Activated T-helper 1 cell treated with anti-CD3 and anti-CD28 coated beads, Interleukin-12 subunit alpha, Interleukin-12 subunit beta, Interleukin-2, Interleukin-4 antibody, amounts not matched to agents 30 ng/mL and 10 ng/mL and 1 ng/mL, durations not matched to agents 14 hours and 24 hours and 36 hours (primary cell): ENCODE results near the gene OR10H1. TPM values are rescaled to one million over a fixed set of nuclear protein-coding genes. Genes with fewer than 3 reads are reported as not detected.
A peak's percentile ranks its signal among the peaks of the same experiment; 100 is the strongest.
"Not testable (repeated sequence)": the region's sequence is repeated elsewhere in the genome, so short reads cannot be mapped to it uniquely, and the experiment has no call there.

Source experiments
- DNase-seq: peaks from one replicate; pipeline ENCODE4 v3.0.0; 2021; ENCODE audit warnings: low spot score
- H3K27ac Mint-ChIP-seq: one replicate; pipeline ENCODE4 v1.8.0; 2021; ENCODE audit warnings: mild to moderate bottlenecking, mixed read lengths
- H3K27me3 Mint-ChIP-seq: one replicate; pipeline ENCODE4 v1.8.0; 2022; ENCODE audit warnings: mild to moderate bottlenecking, moderate library complexity, mixed read lengths; ENCODE audit not compliant: insufficient read depth
- H3K36me3 Mint-ChIP-seq: one replicate; pipeline ENCODE4 v1.8.0; 2021; ENCODE audit warnings: low read depth, mixed read lengths
- H3K4me1 Mint-ChIP-seq: one replicate; pipeline ENCODE4 v1.8.0; 2021; ENCODE audit warnings: low read depth, mixed read lengths
- H3K4me3 Mint-ChIP-seq: one replicate; pipeline ENCODE4 v1.8.0; 2021; ENCODE audit warnings: mild to moderate bottlenecking, moderate library complexity, mixed read lengths
- H3K9me3 Mint-ChIP-seq: one replicate; pipeline ENCODE4 v1.8.0; 2021; ENCODE audit warnings: mixed read lengths
- intact Hi-C: fragments of 100-400 bp; cut with micrococcal nuclease; formaldehyde crosslinking; loops from one replicate; pipeline ENCODE4 v1.15.1; 2024
- total RNA-seq: library from RNA; stranded (reverse); gene quantifications from 2 replicates; pipeline ENCODE4 v1.2.3, GENCODE V29; 2022

OR10H1 gene
- total RNA-seq, 1 donor from 2014 or later = not detected

GRCh38 chr19:15838351-15838750, 22.9 kb upstream of the OR10H1 start:
- Mint-ChIP-seq H3K4me3 (peak overlapping the region; percentile 28), H3K27me3 (no peaks in the 10 kb centered on the region), H3K9me3 (no peaks in the 10 kb centered on the region), H3K36me3 (peaks cover 4% of the 10 kb centered on the region), H3K27ac (no peak overlapping the region), H3K4me1 (peaks cover 19% of the 10 kb centered on the region)
- DNase-seq = no peak
- intact Hi-C loops = loop anchor here (10.0 kb wide), 2 partner anchors 374 to 714 kb away; partner anchors contain the start of gene RASAL3

- no peaks in the 10 kb centered on the region for H3K27me3 Mint-ChIP-seq
- intact Hi-C loops = loop anchor here (1.0 to 10.0 kb wide), 4 partner anchors 360 to 712 kb away; partner anchors contain the start of genes AP1M1 and RASAL3
- DNase-seq = no peak
- peak overlapping the region; percentile 92 for H3K4me3 Mint-ChIP-seq
- peaks cover 4% of the 10 kb centered on the region for H3K36me3 Mint-ChIP-seq
- peaks cover 16% of the 10 kb centered on the region for H3K4me1 Mint-ChIP-seq
- peak overlapping the region; percentile 94 for H3K27ac Mint-ChIP-seq
- no peaks in the 10 kb centered on the region for H3K9me3 Mint-ChIP-seq
Measured at GRCh38 chr19:15837221-15837731, 21.8 kb upstream of the OR10H1 start.

GRCh38 chr19:15836330-15837220, 21.1 kb upstream of the OR10H1 start:
- intact Hi-C loops = loop anchor here (1.0 to 10.0 kb wide), 5 partner anchors 280 to 712 kb away; partner anchors contain the start of genes AP1M1 and RASAL3
- no peaks in the 10 kb centered on the region for H3K9me3 Mint-ChIP-seq

GRCh38 chr19:15835565-15836329, 20.3 kb upstream of the OR10H1 start:
- not testable (repeated sequence) for H3K9me3 Mint-ChIP-seq, H3K36me3 Mint-ChIP-seq, H3K27me3 Mint-ChIP-seq
- Mint-ChIP-seq H3K4me1 (peaks cover 16% of the 10 kb centered on the region), H3K27ac (peak overlapping the region; percentile 99), H3K4me3 (peak overlapping the region; percentile 92)
- DNase-seq = peak; percentile 56
- intact Hi-C loops = loop anchor here (1.0 to 10.0 kb wide), 4 partner anchors 279 to 711 kb away; partner anchors contain the start of genes AP1M1 and RASAL3

More at GRCh38 chr19:15836330-15837220, 21.1 kb upstream of the OR10H1 start:
- Mint-ChIP-seq H3K4me3 (peak overlapping the region; percentile 92), H3K27ac (peak overlapping the region; percentile 99), H3K27me3 (no peaks in the 10 kb centered on the region), H3K36me3 (peaks cover 4% of the 10 kb centered on the region), H3K4me1 (peaks cover 16% of the 10 kb centered on the region)
- DNase-seq = peak; percentile 94

GRCh38 chr19:15834232-15834631, 18.8 kb upstream of the OR10H1 start:
- H3K9me3 Mint-ChIP-seq, H3K27me3 Mint-ChIP-seq, H3K4me3 Mint-ChIP-seq, DNase-seq, H3K36me3 Mint-ChIP-seq, H3K27ac Mint-ChIP-seq: not testable (repeated sequence)
- H3K4me1 Mint-ChIP-seq = peaks cover 16% of the 10 kb centered on the region
- intact Hi-C loops = loop anchor here (10.0 kb wide), 2 partner anchors 369 to 709 kb away; partner anchors contain the start of gene RASAL3

- Mint-ChIP-seq H3K4me1 (peaks cover 8% of the 10 kb centered on the region), H3K27ac (no peak overlapping the region), H3K36me3 (peaks cover 4% of the 10 kb centered on the region), H3K4me3 (no peak overlapping the region), H3K27me3 (peaks cover 10% of the 10 kb centered on the region), H3K9me3 (no peaks in the 10 kb centered on the region)
- intact Hi-C loops = loop anchor here (10.0 kb wide), 2 partner anchors 367 to 707 kb away; partner anchors contain the start of gene RASAL3
- DNase-seq = no peak
Measured at GRCh38 chr19:15831626-15832025, 16.2 kb upstream of the OR10H1 start.

GRCh38 chr19:15829786-15830185, 14.3 kb upstream of the OR10H1 start:
- Mint-ChIP-seq H3K9me3 (no peaks in the 10 kb centered on the region), H3K27ac (no peak overlapping the region), H3K4me3 (no peak overlapping the region), H3K27me3 (peaks cover 10% of the 10 kb centered on the region), H3K4me1 (no peaks in the 10 kb centered on the region), H3K36me3 (no peaks in the 10 kb centered on the region)
- no peak for DNase-seq
- intact Hi-C loops = loop anchor here (10.0 kb wide), 2 partner anchors 365 to 705 kb away; partner anchors contain the start of gene RASAL3

GRCh38 chr19:15829306-15829698, 13.8 kb upstream of the OR10H1 start:
- intact Hi-C loops = no loop called here
- Mint-ChIP-seq H3K27ac (no peak overlapping the region), H3K4me1 (no peaks in the 10 kb centered on the region), H3K36me3 (no peaks in the 10 kb centered on the region), H3K9me3 (no peaks in the 10 kb centered on the region), H3K27me3 (peaks cover 12% of the 10 kb centered on the region), H3K4me3 (no peak overlapping the region)
- DNase-seq = no peak

GRCh38 chr19:15828611-15829305, 13.3 kb upstream of the OR10H1 start:
- H3K4me1 Mint-ChIP-seq, H3K9me3 Mint-ChIP-seq, H3K36me3 Mint-ChIP-seq, H3K4me3 Mint-ChIP-seq, H3K27ac Mint-ChIP-seq, DNase-seq, intact Hi-C loops: not testable (repeated sequence)
- H3K27me3 Mint-ChIP-seq = peaks cover 12% of the 10 kb centered on the region

GRCh38 chr19:15828121-15828610, 12.7 kb upstream of the OR10H1 start:
- intact Hi-C loops = no loop called here
- H3K36me3 Mint-ChIP-seq = no peaks in the 10 kb centered on the region
- no peaks in the 10 kb centered on the region for H3K9me3 Mint-ChIP-seq
- no peaks in the 10 kb centered on the region for H3K4me1 Mint-ChIP-seq
- H3K4me3 Mint-ChIP-seq = no peak overlapping the region
- peaks cover 12% of the 10 kb centered on the region for H3K27me3 Mint-ChIP-seq
- H3K27ac Mint-ChIP-seq = no peak overlapping the region
- no peak for DNase-seq

GRCh38 chr19:15825753-15826152, 10.3 kb upstream of the OR10H1 start:
- H3K27ac Mint-ChIP-seq = no peak overlapping the region
- no peak for DNase-seq
- intact Hi-C loops = no loop called here
- H3K36me3 Mint-ChIP-seq = no peaks in the 10 kb centered on the region
- no peaks in the 10 kb centered on the region for H3K4me1 Mint-ChIP-seq
- no peaks in the 10 kb centered on the region for H3K9me3 Mint-ChIP-seq
- H3K4me3 Mint-ChIP-seq = no peak overlapping the region
- H3K27me3 Mint-ChIP-seq = peaks cover 14% of the 10 kb centered on the region

GRCh38 chr19:15820646-15821045, 5.2 kb upstream of the OR10H1 start:
- H3K27me3 Mint-ChIP-seq = peaks cover 5% of the 10 kb centered on the region
- DNase-seq = no peak

More at GRCh38 chr19:15820646-15821045, 5.2 kb upstream of the OR10H1 start:
- no peaks in the 10 kb centered on the region for H3K36me3 Mint-ChIP-seq
- no peaks in the 10 kb centered on the region for H3K9me3 Mint-ChIP-seq
- no peaks in the 10 kb centered on the region for H3K4me1 Mint-ChIP-seq
- H3K27ac Mint-ChIP-seq = no peak overlapping the region
- no peak overlapping the region for H3K4me3 Mint-ChIP-seq
- intact Hi-C loops = no loop called here
